Fibroblast of lung (primary cell): ENCODE measurements around the gene DOCK8.

Source experiments
- CTCF ChIP-seq, 2 donors: IDR thresholded peaks in 1 of 2; conservative IDR thresholded peaks in 1 of 2; 1 replicate in 1 of 2; 2 replicates in 1 of 2; pipeline ENCODE4 v1.5.1; 2011 to 2012; ENCODE audit warnings: low read length in 2 of 2, control low read depth in 1 of 2, inconsistent platforms in 1 of 2, low read depth in 1 of 2, mild to moderate bottlenecking in 1 of 2
- EZH2 ChIP-seq: IDR thresholded peaks from 2 replicates; pipeline ENCODE4 v1.5.1; 2012; ENCODE audit warnings: low read length, control low read depth, mild to moderate bottlenecking; ENCODE audit errors: missing control alignments

- no peak for TF ChIP-seq CTCF (conservative IDR thresholded peaks at IDR 0.05 in 1 of 2, IDR thresholded peaks at IDR 0.05 in 1 of 2; ENCODE audit: low read depth in 1 of 2, low read length in 2 of 2)
- no peak for TF ChIP-seq EZH2
These were observed 189.6 kb downstream of the DOCK8 start for GRCh38 chr9:404234-404633.
